Esophagus squamous epithelium (tissue), 4 donors: ENCODE data around the gene MLLT10.

ENCODE experiments used
- POLR2A ChIP-seq, 4 donors: fragments of 450-650 bp; IDR thresholded peaks; one replicate each; pipeline ENCODE4 v1.6.1; 2017; ENCODE audit warnings: antibody characterized with exemption in 4 of 4, mild to moderate bottlenecking in 4 of 4, moderate library complexity in 3 of 4
- TF ChIP-seq, protein P1 (sequence below), 6 experiments: fragments of 450-650 bp in 4 of 6; fragments of 200-600 bp in 2 of 6; sonication (generic) in 2 of 6; IDR thresholded peaks; one replicate each; pipeline ENCODE4 v1.5.1; 2016 to 2019; ENCODE audit warnings: antibody characterized with exemption in 6 of 6, mild to moderate bottlenecking in 4 of 6, moderate library complexity in 4 of 6

DNA sequence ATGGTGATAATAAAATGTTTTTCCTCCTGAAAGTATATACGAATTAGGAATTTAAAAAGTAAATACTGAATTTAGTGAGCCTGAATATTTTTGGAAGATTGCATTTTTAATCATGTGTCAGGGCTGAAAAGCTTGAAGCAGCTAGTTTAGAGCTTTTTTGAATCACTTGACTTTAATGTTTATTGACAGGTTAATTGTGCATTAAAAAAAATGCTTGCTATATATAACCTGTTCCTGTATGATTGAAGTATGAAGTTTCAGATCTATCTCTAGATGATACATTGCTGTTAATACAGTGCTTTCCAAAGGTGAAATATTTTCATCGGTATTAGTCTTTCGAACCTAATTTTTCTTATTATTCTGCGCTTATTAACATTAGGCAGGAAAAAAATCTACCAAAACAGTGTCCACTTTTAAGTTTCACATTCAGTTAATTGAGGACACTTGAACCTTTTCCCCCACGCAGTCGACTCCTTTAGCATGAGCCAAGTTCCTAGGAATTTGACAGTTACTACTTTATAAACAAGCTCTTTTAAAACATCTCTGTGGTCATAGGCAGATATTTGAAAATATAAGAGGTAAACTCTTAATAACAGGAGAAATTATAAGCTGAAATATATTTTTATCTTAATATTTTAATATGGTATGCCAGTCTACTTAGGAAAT lies 187.1 kb downstream of the MLLT10 start:
- TF ChIP-seq, protein P1, sequence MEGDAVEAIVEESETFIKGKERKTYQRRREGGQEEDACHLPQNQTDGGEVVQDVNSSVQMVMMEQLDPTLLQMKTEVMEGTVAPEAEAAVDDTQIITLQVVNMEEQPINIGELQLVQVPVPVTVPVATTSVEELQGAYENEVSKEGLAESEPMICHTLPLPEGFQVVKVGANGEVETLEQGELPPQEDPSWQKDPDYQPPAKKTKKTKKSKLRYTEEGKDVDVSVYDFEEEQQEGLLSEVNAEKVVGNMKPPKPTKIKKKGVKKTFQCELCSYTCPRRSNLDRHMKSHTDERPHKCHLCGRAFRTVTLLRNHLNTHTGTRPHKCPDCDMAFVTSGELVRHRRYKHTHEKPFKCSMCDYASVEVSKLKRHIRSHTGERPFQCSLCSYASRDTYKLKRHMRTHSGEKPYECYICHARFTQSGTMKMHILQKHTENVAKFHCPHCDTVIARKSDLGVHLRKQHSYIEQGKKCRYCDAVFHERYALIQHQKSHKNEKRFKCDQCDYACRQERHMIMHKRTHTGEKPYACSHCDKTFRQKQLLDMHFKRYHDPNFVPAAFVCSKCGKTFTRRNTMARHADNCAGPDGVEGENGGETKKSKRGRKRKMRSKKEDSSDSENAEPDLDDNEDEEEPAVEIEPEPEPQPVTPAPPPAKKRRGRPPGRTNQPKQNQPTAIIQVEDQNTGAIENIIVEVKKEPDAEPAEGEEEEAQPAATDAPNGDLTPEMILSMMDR (IDR thresholded peaks at IDR 0.05) = no peak
- no peak for TF ChIP-seq POLR2A (IDR thresholded peaks at IDR 0.05)
